Activated CD8-positive, alpha-beta memory T cell treated with anti-CD3 and anti-CD28 coated beads, Interleukin-2, amount 10 ng/mL, durations not matched to agents 7 days and 5 days (primary cell): ENCODE results near the gene CREG1. TPM values are rescaled to one million over a fixed set of nuclear protein-coding genes. Genes with fewer than 3 reads are reported as not detected.
A peak's percentile ranks its signal among the peaks of the same experiment; 100 is the strongest.
"Not testable (repeated sequence)": the region's sequence is repeated elsewhere in the genome, so short reads cannot be mapped to it uniquely, and the experiment has no call there.

Experiments
- ATAC-seq: fragments of 150-1000 bp; cut with Tn5 transposase; one replicate; pipeline ENCODE4 v1.10.0; 2021; ENCODE audit warnings: moderate library complexity
- CTCF ChIA-PET: fragments of 350-600 bp; sonication (Branson Sonifier 250); formaldehyde crosslinking; loops from one replicate; lab custom pipeline; 2021; ENCODE audit warnings: antibody characterized with exemption; lab: Charles Lee
- DNase-seq: peaks from one replicate; pipeline ENCODE4 v3.0.0-alpha.2; 2020
- H3K27ac Mint-ChIP-seq: one replicate; pipeline ENCODE4 v1.8.0; 2021; ENCODE audit warnings: mild to moderate bottlenecking, mixed read lengths
- H3K27me3 Mint-ChIP-seq: one replicate; pipeline ENCODE4 v1.8.0; 2021; ENCODE audit warnings: mixed read lengths
- H3K36me3 Mint-ChIP-seq: one replicate; pipeline ENCODE4 v1.8.0; 2021; ENCODE audit warnings: mild to moderate bottlenecking, mixed read lengths
- H3K4me1 Mint-ChIP-seq: one replicate; pipeline ENCODE4 v1.8.0; 2021; ENCODE audit warnings: mixed read lengths
- H3K4me3 Mint-ChIP-seq: one replicate; pipeline ENCODE4 v1.8.0; 2021; ENCODE audit warnings: mild to moderate bottlenecking, moderate library complexity, mixed read lengths
- H3K9me3 Mint-ChIP-seq: one replicate; pipeline ENCODE4 v1.8.0; 2022; ENCODE audit warnings: low read depth, mixed read lengths
- total RNA-seq, 2 experiments: library from RNA; stranded (reverse); gene quantifications; one replicate each; pipeline ENCODE4 v1.2.3, GENCODE V29; 2021

CREG1 gene
- total RNA-seq, 2 experiments from 2014 or later, result 12.7 to 15.8 TPM

DNA sequence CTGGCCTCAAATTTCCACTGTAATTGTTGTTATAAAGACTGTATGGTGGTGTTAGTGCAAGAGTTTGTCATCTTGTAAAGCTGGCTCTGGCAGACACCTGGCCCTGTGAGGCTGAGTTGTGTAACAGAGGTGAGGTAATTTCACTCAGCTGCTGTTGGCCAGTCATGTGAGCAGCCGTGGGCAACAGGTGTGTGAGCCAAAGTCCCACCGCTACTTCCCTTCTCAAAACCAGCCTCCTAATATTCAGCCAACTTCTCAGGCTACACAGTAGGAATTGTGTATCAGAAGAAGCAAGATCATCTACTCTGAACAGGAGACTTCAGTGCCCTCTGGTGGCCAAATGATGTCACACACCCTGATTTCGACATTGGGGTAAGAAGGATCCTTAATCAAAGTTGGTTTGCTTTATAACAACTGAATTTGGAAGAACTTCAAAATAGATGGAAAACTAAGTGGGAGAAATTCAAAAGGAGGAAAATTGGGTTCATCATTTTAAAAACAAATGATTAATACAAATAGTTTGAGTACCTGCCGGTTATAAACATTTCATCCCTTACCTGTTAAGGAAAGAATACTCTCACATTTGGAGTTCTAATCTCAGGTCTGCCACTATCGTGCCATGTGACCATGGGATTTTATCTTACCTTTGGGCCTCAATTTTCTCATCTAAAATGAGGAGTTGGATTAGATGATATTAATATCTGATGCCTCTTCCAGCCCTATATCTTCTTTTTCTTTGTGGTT is 2.6 kb upstream of the CREG1 start:
- H3K9me3 Mint-ChIP-seq, result no peaks in the 10 kb centered on the region
- DNase-seq (peak; percentile 86), ATAC-seq (no peak)
- no peak overlapping the region for H3K4me3 Mint-ChIP-seq
- CTCF ChIA-PET, result interaction anchor here (0.6 to 11.6 kb wide), 31 partner anchors 9 to 665 kb away, joined by 3 to 114 read pairs (median 4); partner anchors contain the start of gene CD247
- peaks cover 23% of the 10 kb centered on the region for H3K4me1 Mint-ChIP-seq
- peaks cover 10% of the 10 kb centered on the region for H3K27me3 Mint-ChIP-seq
- H3K36me3 Mint-ChIP-seq, result no peaks in the 10 kb centered on the region
- H3K27ac Mint-ChIP-seq, result no peak overlapping the region

DNA sequence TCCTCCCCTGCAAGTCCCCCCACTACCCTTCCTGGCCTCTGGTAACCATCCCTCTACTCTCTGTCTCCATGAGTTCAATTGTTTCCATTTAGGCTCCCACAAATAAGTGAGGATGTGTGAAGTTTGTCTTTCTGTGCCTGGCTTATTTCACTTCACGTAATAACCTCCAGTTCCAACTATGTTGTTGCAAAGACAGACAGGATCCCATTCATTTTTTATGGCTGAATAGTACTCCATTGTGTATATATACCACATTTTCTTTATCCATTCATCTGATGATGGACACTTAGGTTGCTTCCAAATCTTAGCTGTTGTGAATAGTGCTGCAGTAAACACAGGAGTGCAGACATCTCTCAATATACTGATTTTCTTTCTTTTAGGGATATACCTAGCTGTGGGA is 1.5 kb upstream of the CREG1 start:
- not testable (repeated sequence) for H3K4me3 Mint-ChIP-seq, ATAC-seq, H3K27ac Mint-ChIP-seq, H3K27me3 Mint-ChIP-seq, DNase-seq, H3K9me3 Mint-ChIP-seq, H3K36me3 Mint-ChIP-seq
- CTCF ChIA-PET, result interaction anchor here (0.8 to 11.6 kb wide), 21 partner anchors 8 to 664 kb away, joined by 3 to 114 read pairs (median 4); partner anchors contain the start of gene CD247
- H3K4me1 Mint-ChIP-seq, result peaks cover 33% of the 10 kb centered on the region

DNA sequence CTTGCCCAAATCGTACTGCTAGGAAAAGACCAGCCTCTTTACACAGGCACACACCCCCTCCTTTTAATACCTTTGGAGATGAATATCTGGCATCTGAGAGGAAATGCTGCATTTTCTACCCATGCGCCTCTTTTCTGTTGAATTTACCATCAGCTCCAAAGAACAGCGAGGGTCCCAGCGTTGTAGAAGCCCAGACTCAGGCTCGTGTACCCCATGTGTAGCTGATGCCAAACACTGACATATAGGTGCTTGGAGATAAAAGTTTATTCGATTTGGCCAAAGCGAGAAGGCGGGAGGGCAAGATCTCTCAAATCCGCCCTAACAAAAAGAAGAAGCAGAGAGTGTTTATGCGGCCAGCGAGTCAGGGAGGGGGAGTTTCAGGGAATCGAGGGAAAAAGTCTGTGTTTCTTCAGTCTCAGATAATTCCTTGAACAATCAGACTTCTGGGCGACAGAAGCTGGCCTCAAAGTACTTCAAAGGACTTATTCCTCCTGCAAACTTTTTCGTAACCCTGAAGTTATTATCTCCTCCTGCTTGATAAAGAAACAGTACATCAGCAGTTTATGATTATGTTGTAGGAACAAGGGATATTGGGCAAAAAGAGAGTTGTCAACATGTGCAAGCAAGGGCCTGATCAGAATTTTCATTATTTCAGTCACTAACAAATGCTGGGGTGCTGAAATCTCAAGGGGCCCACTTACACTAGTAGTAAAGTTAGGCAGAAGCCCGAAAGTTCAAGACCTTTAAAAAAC is 642 bp upstream of the CREG1 start:
- peaks cover 33% of the 10 kb centered on the region for H3K4me1 Mint-ChIP-seq
- peak overlapping the region; percentile 77 for H3K4me3 Mint-ChIP-seq
- DNase-seq (no peak), ATAC-seq (peak; percentile 18)
- CTCF ChIA-PET, result interaction anchor here (0.8 to 11.6 kb wide), 20 partner anchors 9 to 644 kb away, joined by 3 to 114 read pairs (median 5); no protein-coding TSS in a partner anchor
- H3K9me3 Mint-ChIP-seq, result no peaks in the 10 kb centered on the region
- H3K27me3 Mint-ChIP-seq, result peaks cover 4% of the 10 kb centered on the region
- H3K27ac Mint-ChIP-seq, result no peak overlapping the region
- no peaks in the 10 kb centered on the region for H3K36me3 Mint-ChIP-seq

DNA sequence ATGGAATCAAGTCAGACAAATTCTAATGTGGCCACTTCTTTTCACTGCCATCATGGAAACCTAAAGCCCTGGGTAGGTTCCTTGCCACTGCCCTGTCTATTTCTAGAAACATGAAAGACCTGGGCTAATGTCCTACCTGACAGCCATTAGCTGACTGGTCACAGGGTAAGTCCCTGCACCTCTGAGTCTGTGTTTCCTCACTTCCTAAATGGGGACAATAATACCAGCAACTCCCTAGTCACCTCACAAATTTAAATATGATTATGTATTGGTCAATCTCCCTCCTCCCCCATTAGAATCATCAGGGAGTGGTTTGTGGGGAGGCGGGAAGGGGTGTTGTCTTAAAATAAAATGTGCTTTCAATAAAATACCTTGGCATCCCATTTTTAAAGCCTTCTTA is 2.2 kb downstream of the CREG1 start:
- Mint-ChIP-seq H3K4me1 (peaks cover 41% of the 10 kb centered on the region), H3K9me3 (no peaks in the 10 kb centered on the region), H3K27ac (no peak overlapping the region), H3K36me3 (peaks cover 6% of the 10 kb centered on the region), H3K4me3 (no peak overlapping the region), H3K27me3 (peaks cover 2% of the 10 kb centered on the region)
- DNase-seq (no peak), ATAC-seq (no peak)
- CTCF ChIA-PET, result interaction anchor here (0.9 to 11.6 kb wide), 4 partner anchors 10 to 494 kb away, joined by 3 to 114 read pairs (median 14); no protein-coding TSS in a partner anchor

DNA sequence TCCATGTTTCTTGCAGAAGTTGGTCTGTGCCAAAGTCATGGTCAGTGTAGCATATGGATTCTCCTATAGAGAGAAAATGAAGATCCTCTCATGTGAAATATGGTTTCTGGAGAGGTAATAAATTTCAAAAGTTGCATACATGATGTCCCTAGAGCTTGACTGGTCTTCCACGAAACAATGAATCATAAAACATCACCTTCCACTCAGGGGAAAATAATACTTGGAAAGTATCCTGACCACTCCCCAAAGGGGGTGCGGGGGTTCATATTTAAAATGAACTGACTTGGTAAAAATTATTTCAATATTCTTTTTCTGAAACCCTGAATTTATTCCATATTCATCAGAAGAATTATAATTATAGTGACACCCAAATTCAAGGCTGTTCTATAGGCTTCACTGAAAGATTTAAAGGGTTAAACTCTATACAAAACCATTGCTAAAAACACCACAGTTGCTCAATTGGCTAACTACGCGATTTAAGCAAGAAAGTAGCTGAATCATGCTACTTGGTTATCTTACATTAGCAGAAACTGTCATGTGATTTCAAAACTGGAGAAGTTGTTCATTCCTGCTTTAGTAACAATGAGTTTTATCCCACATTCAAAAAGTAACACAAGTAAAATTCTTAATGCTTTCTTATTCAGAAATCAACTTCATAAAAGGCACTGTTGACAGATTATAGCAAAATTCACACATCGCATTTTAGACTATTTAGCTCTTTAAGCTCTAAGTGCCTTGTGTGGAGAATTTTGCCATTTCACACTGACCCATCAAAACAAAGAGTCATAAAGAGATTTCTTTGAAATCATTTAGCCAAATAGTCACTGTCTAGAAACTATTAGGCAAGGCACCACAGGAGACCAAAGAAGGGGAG is 5.3 kb downstream of the CREG1 start:
- CTCF ChIA-PET, result interaction anchor here (0.7 to 11.6 kb wide), 5 partner anchors 9 to 328 kb away, joined by 3 to 114 read pairs (median 4); no protein-coding TSS in a partner anchor
- no peak for ATAC-seq
- no peaks in the 10 kb centered on the region for H3K9me3 Mint-ChIP-seq

DNA sequence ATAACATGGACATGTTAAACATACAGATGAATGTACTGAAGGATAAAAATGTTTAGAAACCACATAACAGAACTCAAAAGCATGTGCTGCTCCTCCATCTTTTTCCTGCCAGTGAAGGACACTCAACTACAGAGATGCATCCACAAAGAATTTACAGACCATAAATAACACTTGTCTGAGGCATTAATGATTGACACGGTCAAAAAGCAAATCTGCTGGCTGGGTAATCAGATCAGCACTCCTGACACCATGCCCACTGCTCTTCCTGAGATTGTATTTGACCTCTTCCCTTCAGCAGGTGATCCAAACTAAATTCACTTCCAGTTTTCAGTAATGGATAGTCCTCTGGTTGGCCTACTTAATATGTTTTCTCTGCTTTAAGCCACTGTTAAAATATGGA is 6.6 kb downstream of the CREG1 start:
- H3K4me1 Mint-ChIP-seq, result peaks cover 50% of the 10 kb centered on the region
- DNase-seq (no peak), ATAC-seq (no peak)
- H3K4me3 Mint-ChIP-seq, result no peak overlapping the region
- no peak overlapping the region for H3K27ac Mint-ChIP-seq
- CTCF ChIA-PET, result interaction anchor here (1.0 to 1.6 kb wide), 3 partner anchors 9 to 488 kb away, joined by 3 to 5 read pairs (median 3); no protein-coding TSS in a partner anchor
- peaks cover 13% of the 10 kb centered on the region for H3K36me3 Mint-ChIP-seq
- H3K27me3 Mint-ChIP-seq, result no peaks in the 10 kb centered on the region
- H3K9me3 Mint-ChIP-seq, result no peaks in the 10 kb centered on the region

More for the DNA sequence above, 5.3 kb downstream of the CREG1 start:
- no peak overlapping the region for H3K27ac Mint-ChIP-seq
- H3K4me3 Mint-ChIP-seq, result no peak overlapping the region
- H3K36me3 Mint-ChIP-seq, result peaks cover 13% of the 10 kb centered on the region
- DNase-seq, result no peak
- H3K27me3 Mint-ChIP-seq, result no peaks in the 10 kb centered on the region
- H3K4me1 Mint-ChIP-seq, result peaks cover 47% of the 10 kb centered on the region

DNA sequence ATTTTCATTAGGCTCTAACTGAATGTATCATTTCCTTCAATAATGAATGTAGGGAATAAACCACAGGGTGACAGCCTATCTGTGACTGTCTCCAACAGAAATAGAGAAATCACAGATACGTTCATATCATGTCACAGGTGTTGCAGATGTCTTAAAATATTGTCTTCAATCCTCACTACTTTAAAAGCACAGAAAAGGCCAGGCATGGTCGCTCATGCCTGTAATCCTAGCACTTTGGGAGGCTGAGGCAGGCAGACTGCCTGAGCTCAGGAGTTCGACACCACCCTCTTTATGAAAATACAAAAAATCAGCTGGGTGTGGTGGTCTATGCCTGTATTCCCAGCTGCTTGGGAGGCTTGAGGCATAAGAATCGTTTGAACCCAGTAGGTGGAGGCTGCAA is 8.2 kb downstream of the CREG1 start:
- CTCF ChIA-PET, result interaction anchor here (1.1 to 1.2 kb wide), 2 partner anchors 8 to 10 kb away, joined by 3 to 5 read pairs; partner anchors contain the start of gene CREG1
- Mint-ChIP-seq H3K27ac (no peak overlapping the region), H3K4me3 (no peak overlapping the region), H3K4me1 (peaks cover 53% of the 10 kb centered on the region), H3K36me3 (peaks cover 13% of the 10 kb centered on the region), H3K27me3 (no peaks in the 10 kb centered on the region), H3K9me3 (no peaks in the 10 kb centered on the region)
- no peak for ATAC-seq
- DNase-seq, result no peak

DNA sequence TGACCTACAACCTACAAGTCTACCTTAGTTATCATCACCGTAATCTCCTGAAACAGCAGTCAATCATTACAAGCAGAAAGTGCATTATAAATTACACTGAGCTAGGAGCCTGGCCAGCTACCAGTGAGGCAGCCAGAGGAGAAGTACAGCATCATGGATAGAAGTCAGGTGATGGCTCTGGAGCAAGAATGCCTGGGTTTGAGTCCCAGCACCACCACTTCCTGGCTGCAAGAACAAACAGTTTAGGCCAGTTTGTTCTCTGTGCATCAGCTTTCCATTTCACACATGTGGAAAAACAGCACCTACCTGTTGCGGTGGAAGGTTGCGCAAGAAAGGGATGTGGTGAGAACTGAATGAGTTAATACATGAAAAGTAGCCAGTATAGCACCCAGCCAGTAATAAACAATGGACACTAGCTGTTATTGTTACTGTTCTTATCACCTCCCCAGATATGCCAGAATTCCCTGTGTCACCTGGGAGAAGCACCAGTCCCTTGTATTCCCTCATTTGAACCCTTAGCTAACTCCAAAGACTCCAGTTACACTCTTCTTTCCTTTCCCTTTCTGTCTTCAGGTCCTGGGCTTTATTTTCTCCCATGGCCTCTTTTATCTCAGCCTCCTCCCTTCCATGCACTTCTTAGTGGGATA is 9.0 kb downstream of the CREG1 start:
- Mint-ChIP-seq H3K9me3 (no peaks in the 10 kb centered on the region), H3K4me1 (peaks cover 57% of the 10 kb centered on the region), H3K4me3 (no peak overlapping the region), H3K27ac (peak overlapping the region; percentile 58), H3K36me3 (peaks cover 13% of the 10 kb centered on the region), H3K27me3 (no peaks in the 10 kb centered on the region)
- peak; percentile 66 for DNase-seq
- CTCF ChIA-PET, result interaction anchor here (1.1 to 1.7 kb wide), 3 partner anchors 9 to 11 kb away, joined by 3 to 6 read pairs (median 5); partner anchors contain the start of gene CREG1
- peak; percentile 35 for ATAC-seq

DNA sequence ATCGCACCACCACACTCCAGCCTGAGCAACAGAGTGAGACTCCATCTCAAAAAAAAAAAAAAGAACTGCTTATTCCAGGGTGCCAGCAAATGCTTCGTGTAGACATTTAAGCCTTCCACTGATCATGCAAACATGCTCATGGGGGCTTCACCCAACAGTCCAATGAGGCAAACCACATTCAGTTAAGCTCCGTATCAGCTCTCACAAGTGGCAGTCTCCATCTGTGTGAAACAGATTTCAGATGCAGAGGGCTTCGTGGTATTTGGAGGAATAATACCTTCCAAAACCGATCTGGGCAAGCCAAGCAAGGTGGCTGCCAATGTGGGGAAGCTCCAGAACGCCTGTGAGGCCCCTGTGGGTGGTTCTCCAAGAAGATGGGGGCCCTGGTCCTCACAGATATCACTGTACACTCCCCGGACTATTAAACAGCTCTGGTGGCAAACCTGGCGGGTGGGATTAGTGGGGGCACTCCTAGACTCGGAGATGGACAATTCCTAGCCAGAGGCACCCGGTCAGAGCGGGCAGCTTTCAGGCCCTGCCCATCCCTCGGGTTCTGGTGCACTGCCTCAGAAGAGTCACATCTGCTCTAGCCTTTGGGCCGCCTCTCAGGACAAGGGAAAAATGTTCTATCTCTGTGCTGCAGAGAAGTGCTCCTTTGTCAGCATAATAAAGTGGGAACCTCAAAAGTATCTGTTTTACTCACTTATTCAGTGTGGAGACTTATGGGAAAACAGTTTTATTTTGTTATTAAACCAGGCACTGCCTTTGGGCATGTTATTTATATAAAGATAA is 10.2 kb downstream of the CREG1 start:
- peaks cover 63% of the 10 kb centered on the region for H3K4me1 Mint-ChIP-seq

DNA sequence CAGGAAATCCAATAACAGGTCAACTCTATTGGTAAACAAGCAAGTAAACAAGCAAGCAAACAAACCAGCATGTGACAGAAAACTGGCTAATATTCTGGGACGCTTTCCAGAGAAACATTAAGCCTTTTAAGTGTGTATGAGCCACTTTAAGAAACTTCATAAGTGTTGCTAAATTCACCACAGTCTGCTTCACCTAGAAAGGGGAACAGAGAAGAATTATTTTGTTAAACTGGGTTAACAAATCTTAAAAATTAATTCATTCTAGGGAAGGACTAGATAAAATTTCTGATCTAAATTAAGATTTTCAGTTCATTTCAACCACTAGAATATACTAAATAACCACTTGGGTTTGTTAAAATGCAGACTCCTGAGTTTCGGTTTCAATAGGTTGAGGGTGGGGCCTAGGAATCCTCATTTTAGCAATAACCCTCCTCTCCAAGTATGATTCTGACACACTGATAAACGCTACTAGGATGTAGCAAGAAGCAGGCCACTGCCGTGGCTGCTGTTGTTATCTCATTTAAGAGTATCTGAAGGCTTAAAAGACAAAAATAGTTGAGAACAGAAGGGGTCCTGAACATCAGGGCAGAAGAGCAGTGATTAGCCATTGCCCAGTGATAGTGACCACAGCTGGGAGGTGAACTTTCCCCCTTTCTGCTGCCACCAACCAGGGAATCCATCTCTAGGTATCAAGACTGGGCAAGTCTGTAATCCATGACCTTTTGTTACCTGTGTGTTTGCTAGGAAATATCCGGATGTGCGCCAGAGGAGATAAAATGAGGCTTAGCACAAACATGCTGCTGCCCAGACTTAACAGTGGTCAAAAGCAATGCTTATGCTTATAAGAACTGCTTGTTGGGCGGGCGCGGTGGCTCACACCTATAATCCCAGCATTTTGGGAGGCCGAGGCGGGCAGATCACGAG is 11.2 kb downstream of the CREG1 start:
- Mint-ChIP-seq H3K36me3 (peaks cover 11% of the 10 kb centered on the region), H3K9me3 (no peaks in the 10 kb centered on the region), H3K27me3 (no peaks in the 10 kb centered on the region), H3K4me3 (peak overlapping the region; percentile 8), H3K27ac (peak overlapping the region; percentile 83), H3K4me1 (peaks cover 59% of the 10 kb centered on the region)
- ATAC-seq (peak; percentile 79), DNase-seq (peak; percentile 60)
- CTCF ChIA-PET, result interaction anchor here (0.5 to 6.2 kb wide), 18 partner anchors 10 to 476 kb away, joined by 3 to 114 read pairs (median 9); partner anchors contain the start of genes CD247, CREG1 and POU2F1

More for the DNA sequence above, 10.2 kb downstream of the CREG1 start:
- Mint-ChIP-seq H3K4me3 (no peak overlapping the region), H3K27me3 (no peaks in the 10 kb centered on the region), H3K9me3 (no peaks in the 10 kb centered on the region), H3K36me3 (peaks cover 13% of the 10 kb centered on the region), H3K27ac (peak overlapping the region; percentile 83)
- CTCF ChIA-PET, result interaction anchor here (1.1 to 1.7 kb wide), 3 partner anchors 8 to 276 kb away, joined by 4 to 6 read pairs (median 6); partner anchors contain the start of gene CREG1
- DNase-seq (no peak), ATAC-seq (no peak)
